IMR-90 (cell line): ENCODE measurements around the gene GPR32.

Experiments used
- BHLHE40 ChIP-seq: fragments of 150-350 bp; IDR thresholded peaks from 2 replicates; pipeline ENCODE4 v1.6.1; 2016; ENCODE audit warnings: mild to moderate bottlenecking, low read depth, low read length
- CEBPB ChIP-seq: IDR thresholded peaks from 2 replicates; pipeline ENCODE4 v1.6.1; 2012; ENCODE audit warnings: low read depth, low read length, improper control_type of control experiment
- CHD1 ChIP-seq: IDR thresholded peaks from 2 replicates; pipeline ENCODE4 v1.6.1; 2012; ENCODE audit warnings: low read depth, low read length, improper control_type of control experiment
- CTCF ChIP-seq: conservative IDR thresholded peaks from 2 replicates; pipeline ENCODE4 v1.5.1; 2012; ENCODE audit warnings: mild to moderate bottlenecking, low read depth, low read length, improper control_type of control experiment
- MAFK ChIP-seq: IDR thresholded peaks from 2 replicates; pipeline ENCODE4 v1.6.1; 2012; ENCODE audit warnings: low read depth, low read length, improper control_type of control experiment
- MAZ ChIP-seq: IDR thresholded peaks from 2 replicates; pipeline ENCODE4 v1.6.1; 2012; ENCODE audit warnings: low read depth, mild to moderate bottlenecking, low read length, improper control_type of control experiment, moderate library complexity, borderline replicate concordance
- MXI1 ChIP-seq: IDR thresholded peaks from 2 replicates; pipeline ENCODE4 v1.6.1; 2012; ENCODE audit warnings: low read depth, mild to moderate bottlenecking, low read length, moderate library complexity, borderline replicate concordance
- POLR2A ChIP-seq: IDR thresholded peaks from 2 replicates; pipeline ENCODE4 v1.6.1; 2012; ENCODE audit warnings: mild to moderate bottlenecking, low read depth, low read length
- RFX5 ChIP-seq: IDR thresholded peaks from 2 replicates; pipeline ENCODE4 v1.8.0; 2012; ENCODE audit warnings: low read depth, mild to moderate bottlenecking, low read length, moderate library complexity
- SMC3 ChIP-seq: fragments of 150-350 bp; IDR thresholded peaks from 2 replicates; pipeline ENCODE4 v1.6.1; 2016; ENCODE audit warnings: low read depth, mild to moderate bottlenecking, antibody characterized with exemption, low read length, moderate library complexity
- USF2 ChIP-seq: fragments of 150-350 bp; IDR thresholded peaks from 2 replicates; pipeline ENCODE4 v1.6.1; 2017; ENCODE audit warnings: mild to moderate bottlenecking, antibody characterized with exemption, low read length, low read depth

GRCh38 chr19:50799547-50799851 lies 29.2 kb downstream of the GPR32 start:
- no peak for TF ChIP-seq MAFK
- no peak for TF ChIP-seq CTCF
- TF ChIP-seq POLR2A = no peak
- no peak for TF ChIP-seq CHD1
- no peak for TF ChIP-seq SMC3
- no peak for TF ChIP-seq RFX5
- no peak for TF ChIP-seq USF2
- TF ChIP-seq MAZ = no peak
- no peak for TF ChIP-seq MXI1
- no peak for TF ChIP-seq BHLHE40
- TF ChIP-seq CEBPB = no peak
